ENCODE results near the gene SENP2. TPM values are rescaled to one million over a fixed set of nuclear protein-coding genes. Genes with fewer than 3 reads are reported as not detected.
"Not testable (repeated sequence)": the region's sequence is repeated elsewhere in the genome, so short reads cannot be mapped to it uniquely, and the experiment has no call there.

Gene SENP2
- total and polyA plus RNA-seq, 8 donors: 5.7 to 20.7 (median 14.4) TPM

DNA sequence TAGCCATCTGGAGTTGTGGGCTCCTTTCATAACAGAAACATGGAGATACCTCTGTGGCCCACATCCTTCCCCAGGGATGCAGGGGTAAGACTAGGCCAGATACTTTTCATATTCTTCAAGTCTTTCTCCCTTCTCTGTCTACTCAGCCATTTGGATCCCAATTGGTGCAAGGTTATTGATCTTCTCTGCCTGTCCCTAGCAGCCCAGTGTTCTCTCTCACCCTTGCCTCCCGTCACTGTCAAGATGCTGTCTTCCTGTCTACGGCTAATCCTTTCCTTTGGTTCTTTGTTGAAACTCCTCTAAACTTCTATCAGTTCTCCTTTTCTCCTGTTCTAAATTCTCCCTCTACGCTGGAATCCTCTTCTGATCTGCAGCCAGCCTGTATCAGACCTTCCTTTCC, 51.3 kb downstream of the SENP2 start:
- Histone ChIP-seq H3K4me3 (no peak overlapping the region), H3K27me3 (no peaks in the 10 kb centered on the region), H3K36me3 (no peaks in the 10 kb centered on the region), H3K4me1 (no peaks in the 10 kb centered on the region), H3K27ac (no peak overlapping the region), H3K9me3 (no peaks in the 10 kb centered on the region)
- ATAC-seq (no peak), DNase-seq (no peak), FAIRE-seq (no peak)
- no peak for TF ChIP-seq CTCF (IDR thresholded peaks at IDR 0.05)
- intact Hi-C loops (cut with DNase I): no loop called here
- WGBS, 2 donors: 69 to 83% methylated on average over 3 of the region's 3 CpGs

- H3K4me3 ChIP-seq: not testable (repeated sequence)
- WGBS, 2 donors: 88 to 94% methylated on average over 11 of the region's 11 CpGs
These were observed 52.6 kb downstream of the SENP2 start for GRCh38 chr3:185638651-185639050.

DNA sequence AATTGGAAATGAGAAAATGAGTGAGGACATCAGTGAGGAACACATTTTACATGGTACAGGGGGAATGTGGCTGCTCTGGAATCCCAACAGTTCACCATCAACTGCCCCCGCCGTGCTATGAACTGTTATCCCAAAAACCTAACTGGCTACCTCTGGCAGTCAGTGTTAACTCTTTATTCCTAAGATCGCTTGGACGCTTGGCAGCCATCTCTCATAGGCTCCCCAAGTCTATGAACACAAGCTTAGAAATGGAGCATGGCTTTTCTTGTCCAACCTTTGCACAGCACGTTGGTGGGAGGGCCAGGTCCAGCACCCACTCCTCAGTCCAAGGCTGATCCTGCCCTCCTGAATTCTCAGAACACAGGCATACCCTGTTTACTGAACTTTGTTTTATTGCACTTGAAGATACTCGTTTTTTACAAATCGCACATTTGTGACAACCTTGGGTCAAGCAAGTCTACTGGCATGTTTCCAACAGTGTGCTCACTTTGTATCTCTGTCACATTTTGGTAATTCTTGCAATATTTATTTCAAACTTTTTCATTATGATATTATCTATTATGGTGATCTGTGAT, 53.6 kb downstream of the SENP2 start:
- no peak overlapping the region for H3K27ac ChIP-seq
- H3K9me3 ChIP-seq: no peaks in the 10 kb centered on the region
- FAIRE-seq (no peak), ATAC-seq (no peak), DNase-seq (no peak)
- no peaks in the 10 kb centered on the region for H3K36me3 ChIP-seq
- intact Hi-C loops (cut with DNase I): no loop called here
- WGBS, 2 donors: 76 to 84% methylated on average over 7 of the region's 7 CpGs
- no peaks in the 10 kb centered on the region for H3K27me3 ChIP-seq
- H3K4me3 ChIP-seq: no peak overlapping the region
- TF ChIP-seq CTCF (IDR thresholded peaks at IDR 0.05): no peak
- no peaks in the 10 kb centered on the region for H3K4me1 ChIP-seq

More at GRCh38 chr3:185638651-185639050, 52.6 kb downstream of the SENP2 start:
- H3K27ac ChIP-seq; H3K4me1 ChIP-seq; H3K9me3 ChIP-seq; ATAC-seq; H3K27me3 ChIP-seq; intact Hi-C loops (cut with DNase I); H3K36me3 ChIP-seq; FAIRE-seq; DNase-seq: not testable (repeated sequence)

DNA sequence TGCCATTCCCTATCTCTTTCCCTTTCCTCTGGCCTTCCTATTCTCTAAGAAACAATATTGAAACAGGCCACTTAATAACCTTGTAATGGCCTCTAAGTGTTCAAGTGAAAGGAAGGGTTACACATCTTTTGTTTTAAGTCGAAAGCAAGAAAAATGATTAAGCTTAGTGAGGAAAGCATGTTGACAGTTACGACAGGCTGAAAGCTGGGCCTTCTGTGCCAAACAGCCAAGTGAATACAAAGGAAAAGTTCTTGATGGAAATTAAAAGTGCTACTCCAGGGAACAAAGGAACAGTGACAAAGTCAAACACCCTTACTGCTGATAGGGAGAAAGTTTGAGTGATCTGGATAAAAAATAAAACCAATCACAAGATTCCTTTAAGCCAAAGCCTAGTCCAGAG, 54.2 kb downstream of the SENP2 start:
- intact Hi-C loops (cut with DNase I): no loop called here
- TF ChIP-seq CTCF (IDR thresholded peaks at IDR 0.05): no peak
- 59 to 73% methylated on average over 2 of the region's 2 CpGs for WGBS, 2 donors
- H3K27ac ChIP-seq: no peak overlapping the region
- H3K27me3 ChIP-seq: no peaks in the 10 kb centered on the region
- no peak for DNase-seq
- no peak for FAIRE-seq
- no peak overlapping the region for H3K4me3 ChIP-seq
- ATAC-seq: no peak
- H3K36me3 ChIP-seq: no peaks in the 10 kb centered on the region
- H3K4me1 ChIP-seq: no peaks in the 10 kb centered on the region
- no peaks in the 10 kb centered on the region for H3K9me3 ChIP-seq

DNA sequence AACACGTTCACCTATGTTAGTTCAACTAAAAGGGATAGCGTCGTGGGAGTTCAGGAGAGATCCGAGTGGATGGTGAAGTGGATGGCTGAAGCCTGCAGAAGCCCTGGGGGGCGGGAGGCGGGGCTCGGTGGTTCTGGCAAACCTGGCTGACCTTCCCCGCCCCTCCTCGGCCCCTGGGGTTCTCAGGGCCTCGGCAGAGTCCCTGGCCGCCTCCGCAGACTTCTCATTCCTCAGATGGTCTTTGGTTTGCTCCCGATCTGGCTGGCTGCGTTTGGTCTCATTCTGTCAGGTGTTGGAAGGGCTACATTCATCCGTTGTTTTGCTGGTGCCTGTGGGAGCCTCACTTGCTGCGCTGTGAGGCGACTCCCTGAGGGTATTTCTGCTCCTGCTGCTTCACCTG, 59.1 kb downstream of the SENP2 start:
- H3K27ac ChIP-seq; H3K27me3 ChIP-seq; FAIRE-seq; intact Hi-C loops (cut with DNase I); ATAC-seq; H3K4me1 ChIP-seq; DNase-seq; H3K9me3 ChIP-seq; H3K4me3 ChIP-seq; H3K36me3 ChIP-seq: not testable (repeated sequence)
- 72 to 73% methylated on average over 17 of the region's 17 CpGs for WGBS, 2 donors

DNA sequence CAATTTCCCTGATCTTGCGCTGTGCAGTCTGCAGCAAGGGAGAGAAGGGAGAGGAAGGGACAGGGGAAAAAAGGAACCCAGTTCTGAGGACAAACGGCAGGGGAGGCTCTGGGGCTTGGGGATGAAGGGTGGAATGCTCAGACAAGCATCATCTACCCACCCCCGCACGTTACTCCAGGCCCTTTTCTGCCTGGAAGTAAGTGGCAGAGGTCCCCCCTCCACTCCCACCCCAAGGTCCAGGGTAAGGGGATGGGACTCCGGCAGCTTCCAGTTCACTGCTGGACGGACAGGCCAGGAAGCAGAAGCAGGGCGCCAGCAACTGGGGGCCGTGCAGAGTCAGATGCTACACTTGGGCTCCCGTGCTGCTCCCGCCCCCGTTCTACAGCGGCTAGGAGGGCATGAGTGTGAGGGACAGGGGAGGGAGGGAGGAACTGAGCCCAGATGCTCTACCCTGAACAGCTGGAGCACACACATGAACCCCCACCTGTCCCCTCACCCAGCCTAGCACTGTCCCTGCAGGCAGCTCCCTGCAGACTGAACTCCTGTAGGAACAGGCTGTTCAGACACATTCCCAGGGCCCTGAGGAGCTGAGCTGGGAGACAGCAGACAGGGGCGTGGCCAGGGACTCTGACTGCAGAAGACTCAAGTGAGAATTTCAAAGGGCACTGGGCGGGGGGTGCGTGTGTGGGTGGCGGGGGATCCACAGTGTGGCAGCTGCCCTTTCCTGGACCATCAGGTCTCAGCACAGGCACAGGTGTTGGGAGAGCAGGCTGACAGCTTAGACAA, 59.7 kb downstream of the SENP2 start:
- no peaks in the 10 kb centered on the region for H3K4me1 ChIP-seq
- DNase-seq (no peak), ATAC-seq (no peak), FAIRE-seq (no peak)
- H3K27me3 ChIP-seq: no peaks in the 10 kb centered on the region
- no peaks in the 10 kb centered on the region for H3K36me3 ChIP-seq
- no peaks in the 10 kb centered on the region for H3K9me3 ChIP-seq
- H3K27ac ChIP-seq: no peak overlapping the region
- TF ChIP-seq CTCF (IDR thresholded peaks at IDR 0.05): no peak
- intact Hi-C loops (cut with DNase I): no loop called here
- H3K4me3 ChIP-seq: no peak overlapping the region
- 80 to 81% methylated on average over 15 to 16 of the region's 16 CpGs for WGBS, 2 donors
